GM12874 (cell line): ENCODE measurements around the gene CACNB1.

Experiments used
- CTCF ChIP-seq: IDR thresholded peaks from 2 replicates; pipeline ENCODE4 v1.5.1; 2011; ENCODE audit warnings: low read depth, mild to moderate bottlenecking, control low read depth, low read length, moderate library complexity; ENCODE audit not compliant: insufficient read depth

CACNB1 gene

GRCh38 chr17:39218906-39219305 is 21.4 kb upstream of the CACNB1 start:
- no peak for TF ChIP-seq CTCF

- TF ChIP-seq CTCF: no peak
Observed at GRCh38 chr17:39217734-39218369, 20.4 kb upstream of the CACNB1 start.

- no peak for TF ChIP-seq CTCF
Observed at GRCh38 chr17:39213852-39214251, 16.4 kb upstream of the CACNB1 start.

- no peak for TF ChIP-seq CTCF
Observed at GRCh38 chr17:39212841-39213480, 15.5 kb upstream of the CACNB1 start.

- TF ChIP-seq CTCF: no peak
Observed at GRCh38 chr17:39212195-39212810, 14.8 kb upstream of the CACNB1 start.

- TF ChIP-seq CTCF: no peak
Observed at GRCh38 chr17:39210093-39210434, 12.6 kb upstream of the CACNB1 start.

- TF ChIP-seq CTCF: no peak
Observed at GRCh38 chr17:39209317-39210092, 12.0 kb upstream of the CACNB1 start.
